Trophoblast cell (in vitro differentiated cells and primary cell): ENCODE measurements around the gene TMEM273.

Experiments used
- DNase-seq, 2 donors: peaks; one replicate each; pipeline ENCODE4 v3.0.0-alpha.2; 2016
- H2AFZ ChIP-seq: 2 replicates; pipeline ENCODE4 v1.6.1; 2013; ENCODE audit warnings: low read length, moderate library complexity, mild to moderate bottlenecking; ENCODE audit not compliant: insufficient read depth, poor library complexity
- H2AK5ac ChIP-seq: 2 replicates; pipeline ENCODE4 v1.6.1; 2013; ENCODE audit warnings: mild to moderate bottlenecking, low read length
- H2BK120ac ChIP-seq: 2 replicates; pipeline ENCODE4 v1.6.1; 2013; ENCODE audit warnings: low read length, mild to moderate bottlenecking, moderate library complexity; ENCODE audit not compliant: insufficient read depth, poor library complexity
- H2BK12ac ChIP-seq: 2 replicates; pipeline ENCODE4 v1.6.1; 2013; ENCODE audit warnings: mild to moderate bottlenecking, low read length, moderate library complexity
- H2BK5ac ChIP-seq: 2 replicates; pipeline ENCODE4 v1.6.1; 2013; ENCODE audit warnings: low read length, low read depth, moderate library complexity, mild to moderate bottlenecking; ENCODE audit not compliant: poor library complexity
- H3K14ac ChIP-seq: 2 replicates; pipeline ENCODE4 v1.6.1; 2013; ENCODE audit warnings: mild to moderate bottlenecking, low read length
- H3K18ac ChIP-seq: 2 replicates; pipeline ENCODE4 v1.6.1; 2013; ENCODE audit warnings: mild to moderate bottlenecking, low read length
- H3K23ac ChIP-seq: 2 replicates; pipeline ENCODE4 v1.6.1; 2013; ENCODE audit warnings: low read length
- H3K27ac ChIP-seq: 2 replicates; pipeline ENCODE4 v1.5.1; 2013; ENCODE audit warnings: low read depth, mild to moderate bottlenecking, inconsistent platforms, low read length, moderate library complexity
- H3K27me3 ChIP-seq: 2 replicates; pipeline ENCODE4 v1.6.1; 2013; ENCODE audit warnings: inconsistent platforms, mild to moderate bottlenecking, low read length, moderate library complexity; ENCODE audit not compliant: insufficient read depth
- H3K36me3 ChIP-seq, 2 experiments: 1 replicate in 1 of 2; 2 replicates in 1 of 2; pipeline ENCODE4 v1.6.1; 2013; ENCODE audit warnings: low read length in 2 of 2, mild to moderate bottlenecking in 2 of 2, moderate library complexity in 1 of 2; ENCODE audit not compliant: insufficient read depth in 2 of 2, control insufficient read depth in 1 of 2
- H3K4ac ChIP-seq: 2 replicates; pipeline ENCODE4 v1.6.1; 2013; ENCODE audit warnings: low read depth, mild to moderate bottlenecking, low read length, moderate library complexity
- H3K4me1 ChIP-seq, 2 experiments: 1 replicate in 1 of 2; 2 replicates in 1 of 2; pipeline ENCODE4 v1.6.1; 2013; ENCODE audit warnings: low read length in 2 of 2, mild to moderate bottlenecking in 2 of 2, moderate library complexity in 1 of 2; ENCODE audit not compliant: insufficient read depth in 2 of 2, control insufficient read depth in 1 of 2
- H3K4me2 ChIP-seq: 2 replicates; pipeline ENCODE4 v1.6.1; 2013; ENCODE audit warnings: inconsistent platforms, mild to moderate bottlenecking, low read length, moderate library complexity
- H3K4me3 ChIP-seq: 2 replicates; pipeline ENCODE4 v1.5.1; 2013; ENCODE audit warnings: mild to moderate bottlenecking, low read depth, low read length, inconsistent platforms
- H3K79me1 ChIP-seq: one replicate; pipeline ENCODE4 v1.6.1; 2013; ENCODE audit warnings: low read length
- H3K79me2 ChIP-seq: 2 replicates; pipeline ENCODE4 v1.6.1; 2013; ENCODE audit warnings: low read length, mild to moderate bottlenecking; ENCODE audit not compliant: control insufficient read depth, insufficient read depth, poor library complexity
- H3K9ac ChIP-seq: 2 replicates; pipeline ENCODE4 v1.6.1; 2013; ENCODE audit warnings: mild to moderate bottlenecking, low read length
- H3K9me3 ChIP-seq: 2 replicates; pipeline ENCODE4 v1.6.1; 2013; ENCODE audit warnings: low read depth, mild to moderate bottlenecking, control low read depth, inconsistent platforms, low read length; ENCODE audit not compliant: insufficient read depth
- H4K12ac ChIP-seq: 2 replicates; pipeline ENCODE4 v1.6.1; 2013; ENCODE audit warnings: low read depth, mild to moderate bottlenecking, low read length, moderate library complexity
- H4K8ac ChIP-seq: 2 replicates; pipeline ENCODE4 v1.6.1; 2013; ENCODE audit warnings: low read depth, mild to moderate bottlenecking, low read length, moderate library complexity
- H4K91ac ChIP-seq: one replicate; pipeline ENCODE4 v1.6.1; 2013; ENCODE audit warnings: low read depth, mild to moderate bottlenecking, low read length, moderate library complexity
- WGBS: extraction: QIAGEN DNeasy Blood & Tissue Kit; methylation state at CpG from one replicate; pipeline ENCODE4 v1.1.7; 2013; ENCODE audit warnings: missing lambda C conversion rate; ENCODE audit not compliant: insufficient read length, insufficient coverage; ENCODE audit errors: extremely low coverage; 5-methylcytosine and 5-hydroxymethylcytosine counted together

The TMEM273 gene

GRCh38 chr10:49149881-49150280 lies 38.3 kb downstream of the TMEM273 start:
- no CpG with 5 or more reads among the region's 3 CpGs for WGBS
- Histone ChIP-seq H3K4ac (no peak overlapping the region), H2BK12ac (no peak overlapping the region)

GRCh38 chr10:49144058-49144720 lies 44.0 kb downstream of the TMEM273 start:
- Histone ChIP-seq H2BK12ac (no peak overlapping the region), H3K4me2 (no peak overlapping the region), H3K27me3 (no peaks in the 10 kb centered on the region), H3K4me3 (no peak overlapping the region), H3K27ac (no peak overlapping the region), H3K9ac (no peak overlapping the region), H2AFZ (no peak overlapping the region), H3K23ac (no peak overlapping the region), H3K18ac (no peak overlapping the region), H3K4ac (no peak overlapping the region), H3K79me1 (no peaks in the 10 kb centered on the region), H2BK120ac (no peak overlapping the region), H2BK5ac (no peak overlapping the region), H3K9me3 (peaks cover 2% of the 10 kb centered on the region), H3K79me2 (no peaks in the 10 kb centered on the region), H3K4me1 (no peaks in the 10 kb centered on the region), H2AK5ac (no peak overlapping the region), H3K36me3 (no peaks in the 10 kb centered on the region), H3K14ac (no peak overlapping the region), H4K12ac (no peak overlapping the region), H4K91ac (no peak overlapping the region), H4K8ac (no peak overlapping the region)
- DNase-seq: no peak
- WGBS: no CpG with 5 or more reads among the region's 2 CpGs

More at GRCh38 chr10:49149881-49150280, 38.3 kb downstream of the TMEM273 start:
- H3K23ac ChIP-seq: no peak overlapping the region
- H2AFZ ChIP-seq: no peak overlapping the region
- H4K91ac ChIP-seq: no peak overlapping the region
- H3K79me2 ChIP-seq: no peaks in the 10 kb centered on the region
- no peak overlapping the region for H2BK5ac ChIP-seq
- peaks cover 2% of the 10 kb centered on the region for H3K9me3 ChIP-seq
- H3K36me3 ChIP-seq: no peaks in the 10 kb centered on the region
- H3K79me1 ChIP-seq: no peaks in the 10 kb centered on the region
- no peak overlapping the region for H4K12ac ChIP-seq
- no peak overlapping the region for H3K18ac ChIP-seq
- no peak for DNase-seq
- no peaks in the 10 kb centered on the region for H3K4me1 ChIP-seq
- H2BK120ac ChIP-seq: no peak overlapping the region
- H2AK5ac ChIP-seq: no peak overlapping the region
- H3K27me3 ChIP-seq: no peaks in the 10 kb centered on the region
- no peak overlapping the region for H3K9ac ChIP-seq
- H4K8ac ChIP-seq: no peak overlapping the region
- H3K27ac ChIP-seq: no peak overlapping the region
- H3K4me2 ChIP-seq: no peak overlapping the region
- no peak overlapping the region for H3K14ac ChIP-seq
- H3K4me3 ChIP-seq: no peak overlapping the region

GRCh38 chr10:49143249-49143648 lies 44.9 kb downstream of the TMEM273 start:
- H3K14ac ChIP-seq: no peak overlapping the region
- no peak for DNase-seq

GRCh38 chr10:49141541-49142332 lies 46.5 kb downstream of the TMEM273 start:
- no peaks in the 10 kb centered on the region for H3K36me3 ChIP-seq
- H3K27ac ChIP-seq: no peak overlapping the region
- H3K18ac ChIP-seq: no peak overlapping the region
- no peak overlapping the region for H3K4me3 ChIP-seq
- peaks cover 2% of the 10 kb centered on the region for H3K9me3 ChIP-seq
- no peaks in the 10 kb centered on the region for H3K4me1 ChIP-seq
- no peak overlapping the region for H3K4ac ChIP-seq
- H3K79me2 ChIP-seq: no peaks in the 10 kb centered on the region
- no peak overlapping the region for H2AK5ac ChIP-seq
- H3K27me3 ChIP-seq: no peaks in the 10 kb centered on the region
- no CpG with 5 or more reads among the region's 5 CpGs for WGBS
- no peak overlapping the region for H2AFZ ChIP-seq
- no peak overlapping the region for H3K23ac ChIP-seq
- no peak overlapping the region for H2BK12ac ChIP-seq
- H3K14ac ChIP-seq: no peak overlapping the region
- H2BK120ac ChIP-seq: no peak overlapping the region
- no peak overlapping the region for H4K12ac ChIP-seq
- H3K79me1 ChIP-seq: no peaks in the 10 kb centered on the region
- no peak overlapping the region for H2BK5ac ChIP-seq
- no peak for DNase-seq
- no peak overlapping the region for H4K8ac ChIP-seq
- H3K9ac ChIP-seq: no peak overlapping the region
- H3K4me2 ChIP-seq: no peak overlapping the region
- H4K91ac ChIP-seq: no peak overlapping the region

More at GRCh38 chr10:49143249-49143648, 44.9 kb downstream of the TMEM273 start:
- H2AFZ ChIP-seq: no peak overlapping the region
- H3K23ac ChIP-seq: no peak overlapping the region
- H3K27me3 ChIP-seq: no peaks in the 10 kb centered on the region
- no peaks in the 10 kb centered on the region for H3K79me2 ChIP-seq
- peaks cover 2% of the 10 kb centered on the region for H3K9me3 ChIP-seq
- H3K4me1 ChIP-seq: no peaks in the 10 kb centered on the region
- no peak overlapping the region for H3K18ac ChIP-seq
- no peak overlapping the region for H4K12ac ChIP-seq
- H2BK12ac ChIP-seq: no peak overlapping the region
- H3K36me3 ChIP-seq: no peaks in the 10 kb centered on the region
- no peak overlapping the region for H4K91ac ChIP-seq
- no peak overlapping the region for H3K4ac ChIP-seq
- H2BK120ac ChIP-seq: no peak overlapping the region
- no peak overlapping the region for H3K4me2 ChIP-seq
- H3K27ac ChIP-seq: no peak overlapping the region
- no peak overlapping the region for H2AK5ac ChIP-seq
- no peak overlapping the region for H3K4me3 ChIP-seq
- no peak overlapping the region for H4K8ac ChIP-seq
- H3K9ac ChIP-seq: no peak overlapping the region
- no peak overlapping the region for H2BK5ac ChIP-seq
- H3K79me1 ChIP-seq: no peaks in the 10 kb centered on the region
